ENCODE data around the gene CDH23.

DNA sequence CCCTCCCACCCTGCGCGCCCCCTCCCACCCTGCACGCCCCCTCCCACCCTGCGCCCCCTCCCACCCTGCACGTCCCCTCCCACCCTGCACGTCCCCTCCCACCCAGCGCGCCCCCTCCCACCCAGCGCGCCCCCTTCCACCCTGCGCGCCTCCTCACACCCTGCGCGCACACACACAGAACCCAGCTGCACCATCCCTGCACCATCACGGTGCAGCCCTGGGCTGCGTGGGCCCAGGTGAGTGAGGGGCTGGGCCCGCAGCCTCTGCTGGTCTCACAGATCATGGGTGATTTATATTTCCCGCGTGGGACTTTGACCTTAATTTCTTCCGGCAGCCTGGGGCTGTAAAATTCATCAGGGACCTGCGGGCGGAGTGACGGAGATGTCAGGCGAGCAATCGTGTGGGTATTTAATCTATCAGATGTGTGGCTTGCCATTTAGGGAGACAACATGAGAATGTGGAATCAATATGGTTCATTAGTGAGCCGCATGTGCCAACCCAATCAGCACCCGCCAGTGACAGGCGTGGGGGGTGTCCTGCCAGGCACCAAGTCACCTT, 265.1 kb downstream of the CDH23 start:
- TF ChIP-seq EZH2phosphoT487 (IDR thresholded peaks at IDR 0.05; ENCODE audit: low read length), result no peak
- TF ChIP-seq CTCF (IDR thresholded peaks at IDR 0.05; ENCODE audit: low read length), result no peak

Data from MM.1S (cell line).